Stimulated activated CD8-positive, alpha-beta memory T cell treated with anti-CD3 and anti-CD28 coated beads, Interleukin-7, amount 100 ng/mL, for 1 hour (primary cell): Measurements from ENCODE around the gene NINL.
"Not testable (repeated sequence)": the region's sequence is repeated elsewhere in the genome, so short reads cannot be mapped to it uniquely, and the experiment has no call there.

Source experiments
- DNase-seq, 2 donors: peaks; one replicate each; pipeline ENCODE4 v3.0.0-alpha.2; 2020; ENCODE audit warnings: low read depth in 2 of 2

NINL gene

DNA sequence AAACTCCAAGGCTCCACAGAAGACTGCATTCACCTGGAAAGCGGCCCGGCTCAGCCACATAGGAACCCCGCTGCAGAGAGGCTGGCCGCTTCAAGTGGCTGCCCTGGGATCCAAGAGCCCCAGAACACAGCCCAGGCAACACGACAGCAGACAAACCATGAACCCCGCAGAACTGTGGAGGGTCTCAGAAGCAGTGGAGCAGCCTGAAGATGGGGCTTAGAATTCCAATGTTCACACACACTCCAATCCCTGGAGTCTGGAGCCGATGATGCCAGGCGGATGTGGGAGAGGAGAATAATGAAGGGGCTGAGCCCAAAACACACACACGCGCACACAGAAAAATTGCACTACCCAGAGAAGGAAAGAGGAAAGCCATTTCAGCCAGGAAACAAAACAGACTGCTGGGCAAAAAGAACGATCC is 52.4 kb downstream of the NINL start:
- DNase-seq: no peak

- no peak for DNase-seq
Measured at GRCh38 chr20:25532015-25532751, 53.1 kb downstream of the NINL start.

DNA sequence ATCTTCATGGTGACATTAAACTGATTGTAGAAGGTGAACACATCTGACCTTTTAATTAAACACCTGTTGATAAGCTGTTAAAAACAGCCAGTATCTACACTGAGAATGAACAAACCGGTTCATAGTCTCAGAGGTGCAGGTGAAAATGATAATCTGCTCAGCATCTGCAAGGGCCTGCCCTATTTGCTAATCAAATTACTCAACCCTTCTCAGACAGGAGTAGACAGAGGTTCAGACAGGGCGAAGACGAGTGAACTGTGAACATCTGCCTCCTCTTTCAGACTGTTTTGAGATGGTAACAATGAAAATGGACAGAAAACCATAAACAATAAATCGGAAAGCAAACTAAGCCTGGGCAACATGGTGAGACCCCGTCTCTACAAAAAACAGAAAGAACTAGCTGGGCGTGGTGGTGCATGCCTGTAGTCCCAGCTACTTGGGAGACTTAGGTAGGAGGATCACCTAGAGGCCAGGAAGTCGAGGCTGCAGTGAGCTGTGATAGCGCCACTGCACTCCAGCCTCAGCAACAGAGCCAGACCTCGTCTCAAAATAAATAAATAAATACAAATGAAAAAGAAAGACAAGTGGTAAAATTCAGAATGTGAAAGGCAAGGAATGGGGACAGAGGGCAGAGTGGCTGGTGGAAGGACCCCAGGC is 55.9 kb downstream of the NINL start:
- DNase-seq: no peak

- no peak for DNase-seq
Measured at GRCh38 chr20:25527949-25528348, 57.4 kb downstream of the NINL start.

DNA sequence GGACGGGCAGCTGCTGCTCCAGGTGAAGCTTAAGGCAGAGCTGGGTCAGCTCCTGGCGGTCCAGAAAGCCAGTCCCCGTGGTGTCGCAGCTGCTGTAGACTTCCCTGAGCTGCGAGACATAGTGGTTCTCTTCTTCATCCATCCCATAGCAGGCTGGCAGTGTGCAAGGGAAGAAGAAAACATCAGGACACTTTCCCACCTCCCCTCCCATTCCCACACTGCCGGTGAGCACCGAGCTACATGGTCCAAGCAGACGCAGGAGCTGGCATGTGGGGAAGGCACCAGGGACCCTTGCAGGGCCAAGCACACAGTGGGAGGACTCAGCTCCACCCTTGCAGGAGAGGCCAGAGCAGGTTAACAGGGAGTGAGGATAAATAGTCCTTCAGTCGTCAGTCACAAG is 58.9 kb downstream of the NINL start:
- no peak for DNase-seq

- no peak for DNase-seq
Measured at GRCh38 chr20:25525867-25526266, 59.5 kb downstream of the NINL start.

GRCh38 chr20:25525295-25525694 is 60.0 kb downstream of the NINL start:
- no peak for DNase-seq

- no peak for DNase-seq
Measured at GRCh38 chr20:25521382-25521781, 63.9 kb downstream of the NINL start.

DNA sequence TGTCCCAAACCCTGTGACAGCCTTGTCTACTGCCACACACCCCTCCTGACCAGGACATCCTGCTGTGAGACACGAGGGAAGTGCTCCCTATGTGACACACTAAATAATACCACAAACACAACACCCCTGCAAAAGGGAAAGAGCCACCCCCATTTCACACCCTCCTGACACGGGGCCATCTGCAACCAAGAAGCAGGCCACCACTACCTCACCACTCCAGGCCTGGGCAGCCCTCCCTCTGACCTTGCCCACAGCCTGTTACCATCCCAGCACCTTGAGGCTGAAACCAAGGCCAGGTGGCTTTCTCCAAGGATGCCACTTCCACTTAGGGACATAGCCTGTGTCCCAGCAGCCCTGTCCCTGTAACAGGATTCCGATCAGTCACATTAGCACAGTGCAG is 68.2 kb downstream of the NINL start:
- no peak for DNase-seq

GRCh38 chr20:25514747-25515340 is 70.5 kb downstream of the NINL start:
- DNase-seq: no peak

DNA sequence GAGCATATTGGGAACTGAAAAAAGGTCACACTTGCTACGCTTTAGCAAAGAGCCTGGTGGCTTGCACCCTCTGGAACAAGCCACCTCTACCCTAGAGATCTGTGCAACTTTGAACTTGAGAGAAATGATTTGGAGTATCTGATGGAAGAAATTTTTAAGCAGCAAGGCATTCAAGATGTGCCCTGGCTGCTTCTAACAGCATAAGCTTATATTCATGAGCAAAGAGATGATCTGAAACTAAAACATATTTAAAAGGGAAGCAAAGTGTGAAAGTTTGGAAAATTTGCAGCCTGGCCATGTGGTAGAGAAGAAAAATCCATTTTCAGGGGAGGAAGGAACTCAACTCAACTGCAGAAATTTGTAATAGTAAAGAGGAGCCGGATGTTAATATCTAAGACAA is 71.1 kb downstream of the NINL start:
- no peak for DNase-seq

DNA sequence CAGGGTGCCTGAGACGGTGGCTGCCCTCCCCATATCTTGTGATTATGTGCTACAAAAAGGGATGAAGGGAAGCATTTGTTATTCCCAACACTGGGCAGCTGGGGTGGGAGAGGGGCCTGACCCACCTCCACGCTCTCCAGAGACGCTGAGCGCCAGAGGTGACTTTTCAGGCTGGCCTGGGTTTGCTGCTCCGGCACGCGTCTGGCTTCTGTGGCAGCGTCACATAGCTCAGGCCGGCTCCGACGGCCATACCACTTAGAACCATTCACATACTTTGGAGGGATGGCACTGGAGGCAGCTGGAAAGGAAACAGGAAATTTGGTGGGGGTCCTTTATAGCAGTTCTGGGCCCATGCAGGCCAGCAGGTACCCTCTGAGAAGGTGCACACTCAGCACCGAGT is 72.6 kb downstream of the NINL start:
- DNase-seq: no peak

GRCh38 chr20:25511183-25511582 is 74.1 kb downstream of the NINL start:
- no peak for DNase-seq

DNA sequence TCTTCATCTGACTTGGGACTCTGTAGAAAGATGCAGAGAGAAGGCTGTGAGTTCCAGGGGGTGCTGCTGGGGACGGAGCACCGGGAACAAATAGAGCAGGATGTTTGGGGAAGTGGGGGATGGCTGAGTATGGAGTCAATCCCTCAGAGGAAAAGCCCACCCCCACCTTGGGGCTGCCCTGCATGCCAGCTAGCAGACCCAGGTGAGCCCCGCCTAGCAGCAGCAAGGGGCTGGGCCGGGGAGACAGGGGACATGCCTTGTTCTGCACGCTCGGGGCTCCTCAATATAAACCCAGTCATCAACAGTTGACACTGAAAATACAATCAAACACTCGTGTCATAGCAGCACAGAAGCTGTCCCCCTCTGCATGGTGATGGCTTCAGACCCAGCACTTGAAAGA is 74.6 kb downstream of the NINL start:
- no peak for DNase-seq

DNA sequence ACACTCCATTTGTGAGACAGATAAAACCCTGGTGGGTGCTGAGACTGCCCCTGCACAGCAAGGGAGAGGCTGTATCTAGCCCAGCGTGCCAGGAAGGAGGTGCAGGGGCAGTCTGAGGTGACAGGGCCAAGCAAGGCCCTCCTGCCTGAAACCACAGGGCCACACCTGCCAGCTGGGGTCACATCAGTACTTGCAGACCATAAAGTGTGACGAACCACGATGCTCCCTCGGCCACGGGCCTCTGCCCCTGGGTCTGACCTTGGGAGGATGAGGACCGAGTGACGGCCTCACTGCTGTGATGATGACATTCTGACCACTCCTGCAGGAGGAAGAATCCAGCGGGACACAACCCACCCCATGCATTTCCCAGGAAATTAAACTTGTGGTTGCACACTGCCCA is 75.1 kb downstream of the NINL start:
- DNase-seq: no peak

DNA sequence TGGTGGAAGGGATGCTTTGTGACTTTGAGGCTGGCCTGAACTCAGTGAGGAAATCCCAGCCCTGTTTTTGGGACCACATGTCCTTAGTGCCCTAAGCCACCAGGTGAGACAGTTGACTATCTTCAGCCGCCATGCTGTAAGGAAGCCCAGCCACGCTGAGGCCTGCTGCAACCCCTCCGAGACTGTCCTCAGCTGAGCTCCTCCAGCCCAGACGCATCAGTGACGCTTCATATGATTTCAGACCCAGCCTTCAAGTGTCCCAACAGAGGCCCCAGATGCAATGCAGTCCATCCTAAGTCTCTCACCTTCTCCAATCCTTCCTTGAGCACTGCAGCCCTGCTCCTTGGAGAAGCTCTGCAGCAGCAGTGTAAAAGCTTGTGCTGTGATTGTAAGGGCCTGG is 76.2 kb downstream of the NINL start:
- no peak for DNase-seq

GRCh38 chr20:25508083-25508770 is 77.1 kb downstream of the NINL start:
- no peak for DNase-seq

- DNase-seq: no peak
Measured at GRCh38 chr20:25507385-25508082, 77.8 kb downstream of the NINL start.

DNA sequence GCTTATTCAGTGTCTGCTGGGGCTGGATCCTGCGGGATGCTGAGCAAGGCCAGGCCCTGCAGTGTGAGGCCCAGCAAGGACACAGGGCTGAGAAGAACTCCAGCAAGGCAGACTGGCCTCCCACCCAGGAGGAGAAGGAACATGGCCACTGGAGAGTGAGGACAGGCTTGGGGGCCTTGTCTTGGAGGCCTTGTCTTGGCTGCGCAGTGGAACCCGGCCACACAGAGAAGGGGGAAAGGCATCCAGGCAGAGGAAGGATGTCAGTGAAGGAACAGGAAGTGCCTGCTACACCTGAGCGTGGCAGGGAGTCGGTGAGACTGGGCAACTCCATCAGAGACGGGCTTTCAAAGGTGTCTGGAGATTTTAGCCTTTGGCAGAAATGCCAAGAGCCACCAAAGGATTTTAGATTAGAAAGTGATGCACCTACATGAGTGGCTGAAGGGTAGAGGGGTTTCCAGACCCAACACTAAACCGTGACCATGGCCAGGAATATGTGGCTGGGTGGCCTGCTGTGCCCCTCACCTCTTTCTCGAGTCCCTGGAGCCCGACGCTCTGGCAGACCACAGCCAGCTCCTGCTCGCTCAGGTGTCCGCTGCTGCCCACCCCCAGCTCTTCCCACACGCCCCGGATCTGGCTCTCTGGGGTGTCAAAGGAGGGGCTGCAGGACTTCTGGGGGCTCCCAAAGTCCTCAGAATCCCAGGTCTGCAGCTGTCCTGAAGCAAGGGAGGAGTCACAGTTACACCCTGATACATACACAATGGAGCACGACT is 80.8 kb downstream of the NINL start:
- DNase-seq: no peak

DNA sequence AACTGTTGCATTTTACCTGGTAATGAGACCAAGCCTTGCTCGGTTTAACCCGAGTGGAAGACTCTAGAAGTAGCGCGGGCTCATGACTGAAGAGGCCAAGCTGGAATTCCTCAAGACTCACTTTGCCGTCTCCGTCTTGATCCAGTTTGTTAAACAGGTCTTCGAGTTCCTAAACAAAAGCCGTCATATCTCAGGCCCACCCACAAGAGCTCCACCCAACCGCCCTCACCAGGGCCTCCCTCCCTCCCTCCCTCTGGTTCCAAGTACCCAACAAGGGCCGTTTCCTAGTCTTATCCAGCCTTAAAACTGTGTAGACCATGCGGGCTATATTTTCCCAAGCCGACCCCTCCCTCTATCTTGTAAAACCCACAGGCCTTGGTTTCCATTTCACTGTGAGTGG is 81.4 kb downstream of the NINL start:
- DNase-seq: no peak

GRCh38 chr20:25503051-25503639 is 82.2 kb downstream of the NINL start:
- DNase-seq: not testable (repeated sequence)
